ENCODE data around the gene FAM180B.
"Not testable (repeated sequence)": the region's sequence is repeated elsewhere in the genome, so short reads cannot be mapped to it uniquely, and the experiment has no call there.

Gene FAM180B

GRCh38 chr11:47595029-47595428 is 8.6 kb downstream of the FAM180B start:
- no peak for DNase-seq (ENCODE audit: low read depth)

- DNase-seq (ENCODE audit: low read depth): no peak
Measured at GRCh38 chr11:47595967-47596366, 9.5 kb downstream of the FAM180B start.

DNA sequence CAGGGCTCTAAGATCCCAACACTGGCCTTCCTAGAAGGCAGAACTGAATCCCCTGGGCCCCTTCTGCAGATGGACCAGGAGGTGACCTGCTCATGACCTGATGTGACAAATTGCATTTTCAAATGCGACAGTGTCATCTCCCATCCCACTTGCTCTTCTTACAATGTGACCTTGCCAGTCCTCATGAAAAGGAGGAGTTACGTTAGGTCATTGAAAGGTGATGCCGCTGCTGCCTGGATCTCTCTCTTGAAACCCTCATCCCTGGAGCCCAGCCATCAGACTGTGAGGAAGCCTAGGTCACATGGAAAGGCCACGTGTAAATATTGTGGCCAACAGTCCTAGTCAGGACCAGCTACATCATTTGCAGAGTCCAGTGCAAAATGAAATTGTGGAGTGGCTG is 13.4 kb downstream of the FAM180B start:
- no peak for DNase-seq (ENCODE audit: low read depth)

GRCh38 chr11:47603295-47603694 is 16.8 kb downstream of the FAM180B start:
- no peak for DNase-seq (ENCODE audit: low read depth)

DNA sequence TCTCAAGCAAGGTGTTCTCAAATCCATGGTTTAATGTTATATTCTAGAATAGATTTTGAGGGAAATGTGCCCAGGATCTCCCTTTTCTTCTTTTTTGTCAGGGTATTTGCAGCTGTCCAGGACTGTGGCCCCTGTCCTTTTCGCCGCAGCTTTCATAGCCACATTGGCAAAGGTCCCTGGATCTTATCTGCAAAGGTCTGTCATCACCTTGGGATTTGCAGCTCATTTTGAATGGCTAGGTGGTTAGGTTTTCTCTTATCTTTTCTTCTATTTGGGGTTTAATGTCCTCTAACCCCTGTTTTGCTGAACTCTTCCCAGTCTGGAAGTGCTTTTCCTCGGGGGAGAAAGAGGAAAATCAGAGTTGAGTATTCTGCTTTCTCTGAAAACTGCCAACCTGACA is 19.4 kb downstream of the FAM180B start:
- no peak for DNase-seq (ENCODE audit: low read depth)

DNA sequence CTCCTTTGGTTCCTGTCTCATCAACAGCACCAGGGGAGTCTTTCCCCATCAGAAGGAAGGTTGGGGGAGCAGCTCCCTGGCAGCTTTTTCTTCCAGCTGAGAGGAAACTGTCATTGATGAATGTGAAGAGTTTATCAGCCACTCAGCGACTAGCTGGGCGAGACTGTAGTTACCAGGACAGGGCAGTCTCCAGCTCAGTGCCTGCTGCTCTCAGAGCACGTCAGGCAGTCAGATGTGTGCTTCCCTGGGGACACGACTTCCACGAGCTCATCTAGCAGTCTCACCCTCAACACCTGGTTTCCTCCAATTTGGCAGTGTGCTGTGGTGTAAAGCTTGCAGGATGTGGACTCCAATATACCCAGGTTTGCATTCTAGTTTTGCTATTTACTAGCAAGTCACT is 20.3 kb downstream of the FAM180B start:
- no peak for DNase-seq (ENCODE audit: low read depth)

GRCh38 chr11:47607380-47607779 is 20.9 kb downstream of the FAM180B start:
- DNase-seq (ENCODE audit: low read depth): no peak

DNA sequence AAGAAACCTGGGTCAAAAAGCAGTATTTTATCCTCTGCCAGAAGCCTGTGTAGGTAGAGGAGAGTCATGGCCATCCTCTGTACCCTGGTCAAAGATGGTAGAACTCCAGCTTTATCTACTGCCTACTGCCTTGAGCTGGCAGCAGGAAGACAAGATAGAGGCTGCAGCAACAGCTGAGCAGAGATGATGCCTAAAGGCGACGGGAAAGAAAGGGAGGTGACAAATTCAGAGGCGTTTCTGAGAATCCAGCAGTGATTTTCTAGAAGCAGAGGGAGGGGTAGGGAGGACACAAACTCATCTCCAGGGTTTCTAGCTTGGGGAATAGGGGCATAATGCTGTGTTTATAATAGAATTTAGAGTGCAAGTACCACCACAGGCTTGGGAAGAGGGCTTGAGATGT is 23.2 kb downstream of the FAM180B start:
- DNase-seq (ENCODE audit: low read depth): no peak

GRCh38 chr11:47611348-47611794 is 24.9 kb downstream of the FAM180B start:
- no peak for DNase-seq (ENCODE audit: low read depth)

DNA sequence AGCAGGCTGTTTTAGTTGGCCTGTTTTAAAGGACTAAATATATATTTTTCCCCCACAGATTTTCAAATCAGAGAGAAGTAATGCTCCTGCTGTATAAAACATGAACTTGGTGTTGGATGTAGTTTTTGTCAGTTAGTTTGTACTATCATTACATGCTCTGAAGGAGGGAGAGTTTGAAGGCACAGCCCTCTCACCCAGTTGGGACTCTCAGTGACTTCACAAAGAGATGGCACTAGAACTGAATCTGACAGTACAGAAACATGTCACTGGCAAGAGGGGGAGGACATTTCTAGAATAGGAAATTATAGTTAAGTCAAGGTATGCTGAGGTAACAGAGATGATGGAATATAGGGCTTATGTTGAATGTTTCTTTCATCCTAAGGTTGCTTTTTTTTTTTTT is 28.8 kb downstream of the FAM180B start:
- no peak for DNase-seq (ENCODE audit: low read depth)

DNA sequence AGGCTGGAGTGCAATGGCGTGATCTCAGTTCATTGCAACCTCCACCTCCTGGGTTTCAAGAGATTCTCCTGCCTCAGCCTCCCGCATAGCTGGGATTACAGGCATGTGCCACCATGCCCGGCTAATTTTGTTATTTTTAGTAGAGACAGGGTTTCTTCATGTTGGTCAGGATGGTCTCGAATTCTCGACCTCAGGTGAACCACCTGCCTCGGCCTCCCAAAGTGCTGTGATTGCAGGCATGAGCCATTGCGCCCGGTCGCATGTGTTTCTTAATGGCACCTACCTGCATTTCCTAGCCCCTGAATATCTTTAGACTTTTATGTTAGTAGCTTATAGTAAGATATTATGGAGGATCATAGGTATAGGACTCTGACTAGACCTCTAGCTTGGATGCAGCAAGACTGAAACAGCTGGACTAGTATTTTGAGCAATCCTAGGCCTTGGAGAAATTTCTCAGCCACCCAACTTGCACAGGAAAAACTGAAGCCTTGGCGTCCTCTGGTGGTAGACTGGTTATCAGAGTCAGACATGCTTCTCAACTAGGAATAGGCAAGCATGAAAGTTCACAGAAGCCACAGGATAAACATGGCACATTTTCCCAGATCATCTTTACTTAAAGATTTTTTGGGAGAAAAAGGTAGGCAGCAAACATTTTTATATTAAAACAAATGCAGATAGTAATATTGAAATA is 30.4 kb downstream of the FAM180B start:
- DNase-seq (ENCODE audit: low read depth): no peak

- DNase-seq (ENCODE audit: low read depth): no peak
Measured at GRCh38 chr11:47617417-47617809, 30.9 kb downstream of the FAM180B start.

- no peak for DNase-seq (ENCODE audit: low read depth)
Measured at GRCh38 chr11:47620836-47621378, 34.4 kb downstream of the FAM180B start.

DNA sequence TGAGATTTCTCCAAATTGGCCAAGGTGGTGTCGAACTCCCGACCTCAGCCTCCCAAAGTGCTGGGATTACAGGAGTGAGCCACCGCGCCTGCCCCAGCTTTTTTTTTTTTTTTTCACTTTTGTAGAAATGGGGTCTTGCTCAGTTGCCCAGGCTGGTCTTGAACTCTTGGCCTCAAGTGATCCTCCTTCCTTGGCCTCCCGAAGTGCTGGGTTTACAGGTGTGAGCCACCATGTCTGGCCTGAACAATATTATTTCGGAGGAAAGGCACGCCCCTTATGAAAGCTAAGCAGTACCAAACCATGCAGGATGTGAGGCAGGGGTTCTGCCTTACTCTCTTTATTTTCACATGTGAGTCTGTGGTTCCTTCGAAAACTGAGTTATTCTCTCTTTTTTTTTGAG is 39.8 kb downstream of the FAM180B start:
- no peak for DNase-seq (ENCODE audit: low read depth)

DNA sequence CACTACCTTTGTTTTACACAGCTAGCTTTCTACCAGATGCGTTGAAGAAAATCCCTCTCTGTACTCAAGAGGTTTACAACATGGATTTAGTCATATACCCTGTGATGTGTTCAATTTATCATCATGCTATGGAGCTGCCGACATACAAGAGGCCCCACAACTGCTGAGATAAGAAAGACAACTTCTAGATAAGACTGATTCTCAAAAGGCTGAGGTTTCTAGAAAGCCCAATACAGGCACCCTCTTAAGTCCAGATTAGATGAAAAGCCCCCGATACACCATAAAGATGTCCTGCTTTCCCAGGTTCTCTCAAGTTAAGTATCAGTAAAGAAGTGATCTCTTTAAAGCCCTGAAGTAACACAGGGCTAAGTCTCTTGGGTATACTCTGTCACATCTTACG is 41.5 kb downstream of the FAM180B start:
- no peak for DNase-seq (ENCODE audit: low read depth)

DNA sequence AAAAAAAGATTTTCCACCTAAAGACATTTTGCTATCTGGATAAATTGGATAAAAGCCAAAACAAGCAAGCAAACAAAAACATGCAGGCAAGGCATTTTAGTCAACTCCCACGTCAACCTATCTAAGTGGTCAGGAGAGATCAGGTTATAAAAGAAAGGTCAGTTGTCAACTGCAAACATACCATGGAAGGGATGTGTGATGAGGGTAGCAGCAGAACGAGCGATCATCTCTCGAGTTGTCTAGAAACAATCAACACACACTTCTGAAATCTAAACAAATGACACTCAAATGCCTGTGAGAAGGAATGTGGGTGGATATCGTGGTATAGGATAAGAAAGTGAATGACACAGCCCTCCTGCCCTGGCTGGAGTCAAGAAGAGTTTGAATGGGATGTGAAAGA is 45.0 kb downstream of the FAM180B start:
- no peak for DNase-seq (ENCODE audit: low read depth)

- DNase-seq (ENCODE audit: low read depth): not testable (repeated sequence)
Measured at GRCh38 chr11:47636331-47636730, 49.9 kb downstream of the FAM180B start.

All from activated T-helper 1 cell treated with Interleukin-2 at 50 U/mL for 16 hours (primary cell).